GM19238 (cell line): ENCODE measurements around the gene H2AZ2.
"Not testable (repeated sequence)": the region's sequence is repeated elsewhere in the genome, so short reads cannot be mapped to it uniquely, and the experiment has no call there.

Experiments
- DNase-seq: peaks from one replicate; pipeline ENCODE4 v3.0.0; 2011; ENCODE audit warnings: low spot score; ENCODE audit not compliant: insufficient read length

The H2AZ2 gene

DNA sequence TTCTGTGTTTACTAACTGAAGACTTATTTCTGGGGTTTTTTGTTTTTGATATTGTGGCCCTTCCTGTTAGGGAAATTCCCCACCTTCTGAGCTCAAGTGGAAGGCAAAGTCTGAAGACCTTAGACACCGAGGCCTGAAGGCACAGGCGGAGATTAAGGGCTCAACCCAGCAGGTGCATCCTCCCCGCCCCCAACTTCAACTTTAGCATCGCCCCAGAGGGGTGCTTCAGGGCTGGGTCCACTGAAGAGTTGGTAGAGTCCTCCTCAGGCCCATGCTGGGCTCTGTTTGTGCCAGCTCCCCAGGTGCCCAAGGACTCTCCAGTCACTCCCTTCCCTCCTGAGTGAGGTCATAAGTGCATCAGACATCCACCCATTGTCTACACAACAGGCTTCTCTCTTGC is 60.8 kb downstream of the H2AZ2 start:
- no peak for DNase-seq

DNA sequence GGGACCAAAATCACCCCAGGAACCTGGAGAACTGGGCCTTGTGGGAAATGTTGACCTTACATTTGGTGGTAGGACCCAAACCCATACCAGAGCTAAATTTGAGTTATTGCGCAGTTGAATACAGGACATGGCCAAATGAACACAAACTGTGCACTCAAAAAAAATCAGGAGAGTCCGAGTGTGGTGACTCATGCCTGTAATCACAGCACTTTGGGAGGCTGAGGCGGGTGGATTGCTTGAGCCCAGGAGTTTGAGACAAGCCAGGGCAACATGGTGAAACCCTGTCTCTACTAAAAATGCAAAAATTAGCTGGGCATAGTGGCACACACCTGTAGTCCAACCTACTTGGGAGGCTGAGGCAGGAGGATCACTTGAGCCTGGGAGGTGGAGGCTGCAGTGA is 62.7 kb downstream of the H2AZ2 start:
- not testable (repeated sequence) for DNase-seq

DNA sequence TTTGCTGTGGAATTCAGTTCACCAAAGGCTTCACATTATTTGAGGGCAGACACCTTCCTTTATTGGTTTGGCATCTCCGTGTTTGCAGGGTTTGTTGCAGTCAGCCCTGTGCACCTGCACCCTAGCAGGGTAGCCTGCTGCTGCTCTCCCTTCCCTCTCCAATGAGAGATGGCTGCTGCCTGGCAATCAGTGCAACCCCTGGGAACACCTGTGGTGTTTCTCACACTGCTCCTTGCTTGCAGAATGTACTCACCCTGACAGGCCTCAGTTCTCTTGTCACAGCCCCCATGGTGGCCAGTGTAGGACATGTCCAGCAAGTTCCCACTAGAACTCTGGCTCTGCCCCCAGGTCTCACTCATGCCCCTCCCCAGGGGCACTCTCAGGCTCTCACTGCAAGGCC is 63.5 kb downstream of the H2AZ2 start:
- no peak for DNase-seq

DNA sequence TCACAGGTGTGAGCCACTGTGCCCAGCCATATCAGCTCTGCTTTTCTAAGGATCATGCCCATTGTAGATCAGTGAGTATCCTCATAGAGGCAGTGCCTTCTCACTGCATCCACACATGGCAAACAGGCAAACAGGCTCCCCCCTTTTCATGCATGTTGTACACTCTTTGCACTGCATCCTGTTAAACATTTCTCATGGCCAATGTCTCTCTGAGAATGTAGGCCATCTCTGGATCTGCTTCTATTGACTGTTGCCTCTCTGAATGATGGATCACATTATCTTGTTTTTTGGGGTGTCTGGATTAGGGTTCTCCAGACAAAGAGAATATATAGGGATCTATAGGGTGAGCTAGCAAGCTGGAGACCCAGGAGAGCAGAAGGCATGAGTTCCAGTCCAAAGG is 64.5 kb downstream of the H2AZ2 start:
- no peak for DNase-seq

DNA sequence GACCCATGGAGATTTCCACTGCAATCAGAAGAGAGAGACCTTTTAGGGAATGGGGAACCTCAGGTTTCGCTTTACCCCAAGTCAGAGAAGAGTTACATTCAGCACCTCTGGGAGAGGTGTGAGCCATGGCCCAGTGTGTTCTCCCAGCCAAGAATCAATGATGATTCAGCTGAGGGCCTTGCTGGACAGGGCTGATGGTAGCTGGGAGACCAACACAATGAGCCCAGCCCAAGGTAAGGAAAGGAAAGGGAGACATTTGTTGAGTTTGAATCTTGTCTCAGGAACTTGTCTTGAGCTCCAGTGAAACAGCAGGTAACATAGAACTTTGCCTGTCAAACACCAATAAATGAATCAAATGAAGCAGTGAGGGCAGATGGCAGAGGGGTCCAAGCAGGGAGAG is 65.4 kb downstream of the H2AZ2 start:
- no peak for DNase-seq
